Panc1 (cell line): ENCODE measurements around the gene LMF1. TPM values are rescaled to one million over a fixed set of nuclear protein-coding genes. Genes with fewer than 3 reads are reported as not detected.

Source experiments
- ATAC-seq: fragments of 200-7000 bp; cut with Tn5 transposase; 2 replicates; pipeline ENCODE4 v1.9.1; 2020; ENCODE audit warnings: mild to moderate bottlenecking, moderate library complexity
- BruUV-seq: library from RNA; stranded (reverse); fragments of 400-500 nt; replicated peaks from 2 replicates; lab custom pipeline; 2021; lab: Mats Ljungman, UMichigan
- CTCF ChIA-PET: fragments of 300-600 bp; sonication (Branson Sonifier 250); formaldehyde crosslinking; loops from one replicate; lab custom pipeline; 2022; ENCODE audit warnings: antibody characterized with exemption; lab: Charles Lee
- POLR2A ChIA-PET: fragments of 300-600 bp; sonication (Branson Sonifier 250); formaldehyde crosslinking; loops from one replicate; lab custom pipeline; 2022; ENCODE audit warnings: antibody characterized with exemption; lab: Charles Lee
- DNase-seq: peaks from one replicate; pipeline ENCODE4 v3.0.0-alpha.2; 2010; ENCODE audit warnings: low read depth, low spot score
- H3K27ac ChIP-seq: 2 replicates; pipeline ENCODE4 v1.5.1; 2011; ENCODE audit warnings: mild to moderate bottlenecking, low read length, inconsistent platforms
- H3K27me3 ChIP-seq: fragments of 200-500 bp; sonication (Bioruptor generic); 2 replicates; pipeline ENCODE4 v1.6.0; 2014; ENCODE audit warnings: low read length, inconsistent platforms; ENCODE audit not compliant: control insufficient read depth, insufficient read depth
- H3K36me3 ChIP-seq: fragments of 200-500 bp; sonication (Bioruptor generic); 2 replicates; pipeline ENCODE4 v1.5.1; 2014; ENCODE audit warnings: inconsistent platforms, mild to moderate bottlenecking, low read length, moderate library complexity; ENCODE audit not compliant: control insufficient read depth, insufficient read depth
- H3K4me1 ChIP-seq: 2 replicates; pipeline ENCODE4 v1.5.1; 2011; ENCODE audit warnings: inconsistent platforms, mild to moderate bottlenecking, low read length, moderate library complexity; ENCODE audit not compliant: control insufficient read depth, insufficient read depth
- H3K4me3 ChIP-seq, 2 experiments: 2 replicates each; pipeline ENCODE4 v1.5.1; 2011 to 2012; ENCODE audit warnings: low read depth in 2 of 2, low read length in 2 of 2, mild to moderate bottlenecking in 2 of 2, inconsistent platforms in 1 of 2, moderate library complexity in 1 of 2
- H3K9me3 ChIP-seq: fragments of 200-500 bp; sonication (Bioruptor generic); 2 replicates; pipeline ENCODE4 v1.5.1; 2014; ENCODE audit warnings: low read depth, mild to moderate bottlenecking, inconsistent platforms, low read length, moderate library complexity; ENCODE audit not compliant: control insufficient read depth, insufficient read depth
- POLR2AphosphoS5 ChIP-seq: IDR thresholded peaks from 2 replicates; pipeline ENCODE4 v1.6.1; 2012; ENCODE audit warnings: mild to moderate bottlenecking, low read depth, low read length, moderate library complexity
- REST ChIP-seq, 2 experiments: IDR thresholded peaks; 2 replicates each; pipeline ENCODE4 v1.6.1; 2011 to 2012; ENCODE audit warnings: low read depth in 2 of 2, control low read depth in 1 of 2, low read length in 1 of 2, mild to moderate bottlenecking in 1 of 2, moderate library complexity in 1 of 2; ENCODE audit not compliant: insufficient read depth in 1 of 2
- SIN3A ChIP-seq: IDR thresholded peaks from 2 replicates; pipeline ENCODE4 v1.6.1; 2012; ENCODE audit warnings: low read depth, mild to moderate bottlenecking, low read length, moderate library complexity, borderline replicate concordance; ENCODE audit not compliant: insufficient read depth
- TCF7L2 ChIP-seq: IDR thresholded peaks from 2 replicates; pipeline ENCODE4 v1.6.1; 2011; ENCODE audit warnings: mild to moderate bottlenecking, low read depth, low read length, inconsistent platforms
- in situ Hi-C: cut with HindIII; loops from 2 replicates; pipeline ENCODE4 v1.10.0; 2016; ENCODE audit warnings: low sequenced_read_pairs, low pct_unique_long_range_greater_than_20kb
- intact Hi-C: fragments of 100-400 bp; cut with micrococcal nuclease; formaldehyde crosslinking; loops from one replicate; pipeline ENCODE4 v1.10.0; 2022; ENCODE audit not compliant: unreplicated experiment
- total RNA-seq: library from RNA; stranded (reverse); gene quantifications from one replicate; pipeline ENCODE4 v1.2.1, GENCODE V29; 2021; ENCODE audit not compliant: unreplicated experiment
- TF ChIP-seq, protein P1 (sequence below): fragments of 450-650 bp; IDR thresholded peaks from 2 replicates; pipeline ENCODE4 v1.5.1; 2017; ENCODE audit warnings: mild to moderate bottlenecking

LMF1 gene
- total RNA-seq, 1 experiment from 2014 or later: 24.3 TPM

DNA sequence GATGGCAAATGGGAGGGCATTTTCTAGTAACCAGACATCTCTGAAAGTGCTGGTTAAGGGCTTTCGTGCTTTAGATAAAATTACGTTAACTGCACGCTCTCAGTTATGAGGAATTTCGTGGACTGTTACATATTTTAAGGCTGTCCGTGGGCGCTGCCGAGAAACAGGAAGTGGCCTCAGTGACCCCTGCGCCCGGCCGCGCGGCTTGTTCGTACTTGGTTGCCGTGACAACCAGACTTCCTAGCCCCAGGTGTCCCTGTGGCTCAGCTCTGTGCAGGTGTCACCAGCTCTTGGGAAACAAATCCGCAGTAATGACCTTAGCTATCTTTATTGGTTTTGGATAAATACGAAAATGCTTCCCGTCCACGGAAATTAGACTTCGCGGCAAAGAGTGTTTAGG lies 52.7 kb downstream of the LMF1 start:
- no peak for ATAC-seq
- BruUV-seq: no TSS peak
- POLR2A ChIA-PET: no interaction called here
- Histone ChIP-seq H3K36me3 (no peaks in the 10 kb centered on the region), H3K27me3 (no peaks in the 10 kb centered on the region), H3K27ac (no peak overlapping the region), H3K4me1 (no peaks in the 10 kb centered on the region), H3K9me3 (no peaks in the 10 kb centered on the region), H3K4me3 (no peak overlapping the region)
- CTCF ChIA-PET: no interaction called here
- intact Hi-C loops: no loop called here
- TF ChIP-seq POLR2AphosphoS5 (no peak), SIN3A (no peak), TCF7L2 (no peak), REST (IDR thresholded peaks at IDR 0.05; ENCODE audit: insufficient read depth in 1 of 2, low read depth in 2 of 2, low read length in 1 of 2) (no peak)
- TF ChIP-seq, protein P1, sequence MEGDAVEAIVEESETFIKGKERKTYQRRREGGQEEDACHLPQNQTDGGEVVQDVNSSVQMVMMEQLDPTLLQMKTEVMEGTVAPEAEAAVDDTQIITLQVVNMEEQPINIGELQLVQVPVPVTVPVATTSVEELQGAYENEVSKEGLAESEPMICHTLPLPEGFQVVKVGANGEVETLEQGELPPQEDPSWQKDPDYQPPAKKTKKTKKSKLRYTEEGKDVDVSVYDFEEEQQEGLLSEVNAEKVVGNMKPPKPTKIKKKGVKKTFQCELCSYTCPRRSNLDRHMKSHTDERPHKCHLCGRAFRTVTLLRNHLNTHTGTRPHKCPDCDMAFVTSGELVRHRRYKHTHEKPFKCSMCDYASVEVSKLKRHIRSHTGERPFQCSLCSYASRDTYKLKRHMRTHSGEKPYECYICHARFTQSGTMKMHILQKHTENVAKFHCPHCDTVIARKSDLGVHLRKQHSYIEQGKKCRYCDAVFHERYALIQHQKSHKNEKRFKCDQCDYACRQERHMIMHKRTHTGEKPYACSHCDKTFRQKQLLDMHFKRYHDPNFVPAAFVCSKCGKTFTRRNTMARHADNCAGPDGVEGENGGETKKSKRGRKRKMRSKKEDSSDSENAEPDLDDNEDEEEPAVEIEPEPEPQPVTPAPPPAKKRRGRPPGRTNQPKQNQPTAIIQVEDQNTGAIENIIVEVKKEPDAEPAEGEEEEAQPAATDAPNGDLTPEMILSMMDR: no peak
- DNase-seq: no peak
- in situ Hi-C loops: no loop called here

DNA sequence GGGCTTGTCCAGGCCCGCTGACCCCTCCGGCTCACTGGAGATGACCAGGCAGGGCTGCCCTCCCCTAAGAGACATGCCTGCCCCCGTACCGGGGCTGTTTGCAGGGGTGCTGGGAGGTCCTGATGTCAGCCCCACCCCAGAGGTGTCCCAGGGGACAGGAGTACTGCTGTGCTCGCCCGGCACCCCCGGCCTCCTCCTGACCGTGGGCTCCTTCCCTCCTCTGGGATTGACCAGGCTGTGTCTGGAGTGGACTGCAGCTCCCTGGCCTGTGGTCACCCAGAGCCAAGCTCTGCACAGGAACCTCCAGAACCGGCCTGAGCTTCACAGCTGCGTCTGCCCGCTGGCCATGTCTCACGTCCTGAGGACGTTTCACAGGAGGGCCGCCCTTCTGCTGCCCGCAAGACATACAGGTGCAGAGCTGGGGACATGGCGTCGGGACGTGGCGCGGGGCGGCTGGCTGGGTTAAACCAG lies 53.2 kb downstream of the LMF1 start:
- DNase-seq: no peak
- BruUV-seq: no TSS peak
- CTCF ChIA-PET: no interaction called here

More for the DNA sequence above, 53.2 kb downstream of the LMF1 start:
- H3K4me1 ChIP-seq: no peaks in the 10 kb centered on the region
- no peaks in the 10 kb centered on the region for H3K36me3 ChIP-seq
- in situ Hi-C loops (no loop called here), intact Hi-C loops (no loop called here)
- ATAC-seq: no peak
- no peaks in the 10 kb centered on the region for H3K27me3 ChIP-seq
- no peak for TF ChIP-seq TCF7L2
- TF ChIP-seq POLR2AphosphoS5: no peak
- TF ChIP-seq, protein P1: no peak
- no peak for TF ChIP-seq SIN3A
- no peak for TF ChIP-seq REST (IDR thresholded peaks at IDR 0.05; ENCODE audit: insufficient read depth in 1 of 2, low read depth in 2 of 2, low read length in 1 of 2)
- H3K9me3 ChIP-seq: no peaks in the 10 kb centered on the region
- POLR2A ChIA-PET: no interaction called here
- H3K4me3 ChIP-seq: no peak overlapping the region
- H3K27ac ChIP-seq: no peak overlapping the region
